ENCODE data around the gene FERMT3. TPM values are rescaled to one million over a fixed set of nuclear protein-coding genes. Genes with fewer than 3 reads are reported as not detected.

FERMT3 gene
- total and polyA plus RNA-seq, 2 of the 8 experiments (the other 6 are each of a cell fraction or from before 2014, with no cell fraction given) = 1.4 to 3.7 TPM

GRCh38 chr11:64253043-64253442, 46.5 kb downstream of the FERMT3 start:
- Histone ChIP-seq H2AK5ac (ENCODE audit: low read depth, low read length) (0 out of 2 replicates have a peak overlapping the region, but pooled peaks have one; percentile 54), H3K4me3 (ENCODE audit: extremely low read depth in 1 of 4, insufficient read depth in 2 of 4, low read depth in 3 of 4, low read length in 4 of 4) (peak overlapping the region in 3 of 4 experiments; percentile 74 to 86 (median 77); a peak in 6 of 8 replicates), H2AFZ (ENCODE audit: low read length) (no peak overlapping the region), H3K9ac (replicated peaks in 1 of 4; ENCODE audit: extremely low read depth in 1 of 4, low read depth in 3 of 4, low read length in 3 of 4) (peak overlapping the region in 1 of 4 experiments; percentile 10; a peak in 2 of 7 replicates), H3K4me2 (ENCODE audit: insufficient read depth in 1 of 2, low read depth in 2 of 2, low read length in 2 of 2) (peak overlapping the region; percentile 73 to 88), H4K8ac (ENCODE audit: extremely low read depth, insufficient read depth, low read length) (no peak overlapping the region), H4K5ac (ENCODE audit: insufficient read length, low read depth, low read length) (no peak overlapping the region), H2BK5ac (ENCODE audit: low read depth, low read length) (no peak overlapping the region), H2BK120ac (replicated peaks; ENCODE audit: low read depth, low read length) (no peak overlapping the region), H3K79me1 (ENCODE audit: low read depth, low read length) (peaks cover 2% of the 10 kb centered on the region; the same call in 1 of the 2 replicates), H3K23me2 (ENCODE audit: low read depth, low read length) (peaks cover 10% of the 10 kb centered on the region; the same call in 1 of the 2 replicates), H3K27ac (ENCODE audit: low read depth, low read length) (no peak overlapping the region), H3K56ac (replicated peaks; ENCODE audit: insufficient read length, low read depth, low read length) (no peak overlapping the region), H3K14ac (ENCODE audit: insufficient read length) (no peak overlapping the region), H3K9me3 (ENCODE audit: insufficient read depth in 2 of 2, low read depth in 1 of 2, low read length in 1 of 2) (no peaks in the 10 kb centered on the region), H3K4me1 (replicated peaks in 1 of 4; ENCODE audit: control insufficient read depth in 3 of 4, insufficient read depth in 4 of 4, low read length in 3 of 4) (peaks cover 0 to 35% (median 31%) of the 10 kb centered on the region in 4 experiments; a peak in 6 of 7 replicates), H3K23ac (ENCODE audit: insufficient read length) (no peak overlapping the region), H2BK12ac (ENCODE audit: low read depth, low read length) (peak overlapping the region; percentile 60; the same call in 1 of the 2 replicates), H2BK20ac (ENCODE audit: low read length) (no peak overlapping the region; the same call in 1 of the 2 replicates), H3K36me3 (ENCODE audit: control insufficient read depth in 2 of 4, insufficient read depth in 4 of 4, low read length in 3 of 4) (peaks cover 8 to 31% (median 17%) of the 10 kb centered on the region in 4 experiments), H4K91ac (replicated peaks; ENCODE audit: insufficient read length, low read length) (no peak overlapping the region), H3K27me3 (replicated peaks in 1 of 4; ENCODE audit: control insufficient read depth in 3 of 4, extremely low read depth in 1 of 4, insufficient read depth in 3 of 4, low read length in 3 of 4) (no peaks in the 10 kb centered on the region), H3K4ac (replicated peaks; ENCODE audit: insufficient read length, low read depth, low read length) (no peak overlapping the region), H4K20me1 (replicated peaks in 1 of 2; ENCODE audit: control insufficient read depth in 1 of 2, insufficient read depth in 2 of 2, low read length in 2 of 2) (peaks cover 6 to 19% of the 10 kb centered on the region in 2 experiments), H3K18ac (ENCODE audit: extremely low read depth, low read length) (no peak overlapping the region; the same call in 1 of the 2 replicates), H3K79me2 (ENCODE audit: control insufficient read depth in 1 of 2, insufficient read depth in 2 of 2, low read length in 2 of 2) (peaks cover 0 to 23% of the 10 kb centered on the region in 2 experiments; a peak in 1 of 4 replicates), H2BK15ac (ENCODE audit: low read length) (no peak overlapping the region)
- ChIA-PET CTCF (ENCODE audit: partially characterized antibody) (interaction anchor here (0.8 to 10.0 kb wide), 6 partner anchors 13 to 102 kb away, joined by 3 to 102 read pairs (median 4); no protein-coding TSS in a partner anchor), POLR2A (ENCODE audit: partially characterized antibody) (interaction anchor here (3.9 to 13.1 kb wide), 5 partner anchors 9 to 19 kb away, joined by 36 to 352 read pairs (median 101); partner anchors contain the start of genes DNAJC4, FKBP2, PPP1R14B and VEGFB)
- FAIRE-seq = no peak
- no peak for DNase-seq (ENCODE audit: low read depth in 1 of 2, low spot score in 2 of 2)
- WGBS, 2 experiments (ENCODE audit: extremely low coverage in 1 of 2, insufficient coverage in 1 of 2, insufficient read length in 1 of 2, insufficient replicate concordance in 2 of 2, low coverage in 1 of 2, low lambda C conversion rate in 2 of 2, missing lambda C conversion rate in 1 of 2) = 86% methylated on average over 8 of the region's 8 CpGs; no CpG with 5 or more reads in 1 of the 2 experiments
- TF ChIP-seq MAFK (IDR thresholded peaks at IDR 0.05; ENCODE audit: low read depth, low read length) (no peak), KDM1A (IDR thresholded peaks at IDR 0.05; ENCODE audit: borderline replicate concordance, low read length) (peak; percentile 37; the same call in 1 of the 2 replicates)

All from H1 (cell line).